Measurements from ENCODE around the gene CKAP4.

CKAP4 gene

GRCh38 chr12:106195621-106196027, 52.2 kb downstream of the CKAP4 start:
- no peak for DNase-seq

DNA sequence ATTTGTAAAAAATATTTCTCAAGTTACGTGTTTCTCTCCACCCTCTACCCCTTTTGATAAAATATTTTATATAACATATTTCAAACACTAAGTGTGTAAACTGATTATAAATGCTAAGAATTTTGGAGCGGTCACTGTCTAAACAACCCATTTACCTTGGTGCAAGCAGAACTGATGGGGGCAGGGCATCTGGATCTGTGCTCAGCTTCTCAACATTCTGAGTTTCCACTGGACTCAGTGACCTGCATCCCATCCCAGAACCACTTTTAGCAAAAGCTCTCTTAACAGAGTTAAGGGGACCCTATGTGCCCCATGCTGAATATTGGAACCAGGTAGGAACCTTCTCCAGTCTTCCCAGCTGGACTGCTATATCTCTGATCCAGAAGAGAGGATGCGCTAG, 53.5 kb downstream of the CKAP4 start:
- DNase-seq: no peak

DNA sequence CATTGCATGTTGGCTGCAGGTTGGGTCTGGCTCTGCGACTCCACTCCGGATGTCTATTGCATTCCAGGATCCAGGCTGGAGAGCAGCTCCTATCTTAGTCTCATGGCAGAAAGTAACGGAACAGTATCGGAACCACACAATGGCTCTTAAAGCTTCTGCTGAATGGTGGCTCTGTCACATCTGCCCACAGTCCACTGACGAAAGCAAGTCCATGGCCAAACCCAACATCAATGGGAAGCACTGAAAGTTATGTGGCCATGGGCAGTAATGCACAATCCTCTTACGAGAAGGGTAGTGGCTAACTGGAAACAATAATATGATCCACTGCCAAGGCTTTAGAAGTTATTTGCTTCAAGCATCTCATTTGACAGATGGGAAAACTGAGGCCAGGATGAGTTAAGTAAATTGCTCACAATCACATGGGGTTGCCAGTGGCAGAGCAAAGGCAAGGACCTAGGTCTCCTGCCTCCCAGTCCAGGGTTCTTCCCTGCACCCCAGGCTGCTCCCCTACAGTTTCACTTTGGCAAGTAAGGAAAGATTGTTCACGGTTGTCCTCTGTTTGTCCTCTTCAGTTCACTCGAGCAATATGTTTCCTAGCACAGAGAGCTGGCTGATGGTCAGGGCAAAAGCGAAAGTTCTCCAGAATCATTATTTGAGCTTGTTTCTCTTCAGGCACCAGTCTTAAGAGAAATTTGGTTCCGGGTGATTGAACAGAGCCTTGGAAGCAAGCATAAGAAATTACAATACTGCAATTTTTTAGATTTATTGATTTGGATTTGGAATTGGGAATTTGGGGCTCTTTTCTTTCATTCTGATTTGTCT, 54.2 kb downstream of the CKAP4 start:
- no peak for DNase-seq

DNA sequence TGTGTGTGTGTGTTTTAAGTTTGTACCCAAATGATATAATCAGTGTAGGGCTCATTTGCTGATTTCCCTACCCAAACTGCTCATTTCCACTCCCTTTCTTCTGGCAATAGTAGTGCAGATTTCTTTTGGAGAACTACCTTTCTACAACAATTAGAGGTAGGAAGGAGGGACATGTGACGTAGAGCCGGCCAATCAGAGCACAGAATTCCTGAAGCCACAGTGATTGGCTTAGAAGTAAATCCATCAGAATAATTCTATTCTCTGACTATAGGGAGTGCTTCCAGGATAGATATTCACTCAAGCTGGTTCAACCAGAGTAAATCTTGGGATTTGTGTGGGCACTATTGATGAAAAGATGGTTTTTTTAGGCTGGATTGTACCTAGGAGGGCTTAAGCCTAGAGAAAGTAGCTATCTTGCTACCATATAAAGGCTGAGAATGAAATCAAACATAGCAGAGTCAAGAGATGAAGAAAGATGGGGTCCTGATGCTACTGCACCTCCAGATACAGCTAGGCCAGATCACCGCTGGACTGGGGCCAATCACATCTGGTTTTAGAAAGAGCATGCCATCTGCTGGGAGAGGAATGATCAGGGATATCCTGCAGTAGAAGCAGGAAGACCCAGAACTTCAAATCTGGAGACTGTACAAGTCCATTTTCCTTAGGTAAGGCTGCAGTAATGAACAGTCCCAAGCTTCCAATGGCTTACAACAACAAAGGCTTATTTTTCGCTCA, 55.0 kb downstream of the CKAP4 start:
- no peak for DNase-seq

GRCh38 chr12:106190581-106190980, 57.2 kb downstream of the CKAP4 start:
- no peak for DNase-seq

- no peak for DNase-seq
Observed at GRCh38 chr12:106189341-106189740, 58.5 kb downstream of the CKAP4 start.

DNA sequence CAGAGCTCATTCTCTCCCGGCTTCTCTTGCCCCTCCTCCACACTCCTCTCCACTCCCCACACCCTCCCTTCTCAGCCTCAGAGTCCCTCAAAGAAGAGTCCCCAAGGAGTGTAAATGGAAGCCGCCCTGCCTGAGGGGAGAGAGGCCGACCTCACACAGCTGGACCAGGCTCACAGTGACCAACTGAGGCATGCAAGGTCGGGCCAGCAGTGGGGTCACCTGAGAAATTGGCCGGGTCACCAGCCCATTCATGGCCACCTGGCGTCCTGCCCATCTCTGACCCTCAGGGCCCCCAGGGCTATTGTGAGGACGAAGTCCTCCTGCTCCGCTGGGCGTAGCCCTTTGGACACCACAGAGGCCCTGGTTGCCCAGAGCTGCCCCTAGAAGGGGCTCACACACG, 59.6 kb downstream of the CKAP4 start:
- DNase-seq: no peak
